HG03045 (cell line): ENCODE measurements around the gene GGACT.
"Not testable (repeated sequence)": the region's sequence is repeated elsewhere in the genome, so short reads cannot be mapped to it uniquely, and the experiment has no call there.

Source experiments
- ATAC-seq: cut with Tn5 transposase; IDR thresholded peaks from one replicate; pipeline ENCODE4 v1.9.1; 2021; ENCODE audit warnings: mild to moderate bottlenecking, moderate library complexity; ENCODE audit not compliant: unreplicated experiment

Gene GGACT

GRCh38 chr13:100588331-100589177, at the start of gene GGACT:
TSS of gene GGACT (minus strand) at chr13:100588789. CDS start at chr13:100532591, 56,198 bp downstream.
- ATAC-seq, result peak; percentile 97

- ATAC-seq, result no peak
These were observed 49.2 kb upstream of the GGACT start for GRCh38 chr13:100637796-100638195.

GRCh38 chr13:100637380-100637779, 48.8 kb upstream of the GGACT start:
- ATAC-seq, result no peak

DNA sequence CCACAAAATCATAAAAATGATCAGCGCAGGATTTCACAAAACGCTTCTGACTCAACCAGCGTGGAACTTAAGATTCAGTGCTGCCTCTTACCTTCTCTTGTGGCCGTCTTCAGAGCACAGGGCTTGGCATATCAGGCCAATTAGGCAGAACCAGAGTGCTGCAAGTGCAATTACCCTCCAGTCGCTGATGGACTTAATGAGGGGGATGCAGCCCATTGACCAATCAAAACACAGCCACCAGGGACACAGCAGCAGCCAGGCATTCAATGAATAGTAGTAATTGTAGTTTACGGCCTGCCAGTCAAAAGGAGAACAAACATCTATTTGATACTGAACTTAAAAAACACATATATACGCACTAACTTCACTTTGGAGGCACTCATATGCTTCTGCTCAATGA, 47.9 kb upstream of the GGACT start:
- ATAC-seq, result no peak

DNA sequence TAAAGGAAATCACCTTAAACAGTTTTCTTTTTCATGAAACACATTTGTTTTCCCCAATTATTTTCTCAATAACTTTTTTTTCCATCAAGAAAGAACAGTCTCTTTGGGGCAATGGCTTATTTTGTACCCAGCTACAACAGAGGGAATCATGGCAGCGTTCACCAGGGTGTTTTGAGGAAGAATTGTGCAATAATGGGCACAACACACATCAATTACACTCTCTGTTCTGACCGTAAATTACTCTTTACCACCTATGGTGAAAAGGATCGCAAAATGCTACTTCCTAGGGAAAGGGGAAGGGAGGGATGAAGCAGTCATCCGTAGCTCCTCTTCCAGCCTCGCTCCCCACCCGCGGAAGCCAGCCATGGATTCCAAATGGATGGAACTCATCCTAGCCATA, 47.4 kb upstream of the GGACT start:
- no peak for ATAC-seq

DNA sequence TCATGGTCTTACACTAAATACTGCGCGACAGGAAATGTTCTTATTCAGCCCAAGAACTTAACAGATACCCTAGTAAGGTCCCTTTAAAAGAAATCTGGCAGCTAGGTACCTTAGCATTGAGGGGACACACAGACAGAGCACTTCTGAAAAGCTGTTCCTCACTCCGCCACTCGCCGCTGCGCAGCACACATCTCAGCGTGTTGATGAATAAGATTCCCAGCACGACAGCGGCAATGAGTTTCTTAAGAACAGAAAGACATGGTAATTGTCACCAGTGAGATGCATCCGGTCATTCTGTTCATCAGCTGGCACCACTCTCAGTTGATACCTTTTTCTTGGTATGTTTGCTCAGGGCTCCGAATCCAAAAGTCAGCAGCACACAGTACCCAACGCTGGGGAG, 46.1 kb upstream of the GGACT start:
- ATAC-seq, result no peak

- ATAC-seq, result no peak
These were observed 44.9 kb upstream of the GGACT start for GRCh38 chr13:100633461-100633860.

DNA sequence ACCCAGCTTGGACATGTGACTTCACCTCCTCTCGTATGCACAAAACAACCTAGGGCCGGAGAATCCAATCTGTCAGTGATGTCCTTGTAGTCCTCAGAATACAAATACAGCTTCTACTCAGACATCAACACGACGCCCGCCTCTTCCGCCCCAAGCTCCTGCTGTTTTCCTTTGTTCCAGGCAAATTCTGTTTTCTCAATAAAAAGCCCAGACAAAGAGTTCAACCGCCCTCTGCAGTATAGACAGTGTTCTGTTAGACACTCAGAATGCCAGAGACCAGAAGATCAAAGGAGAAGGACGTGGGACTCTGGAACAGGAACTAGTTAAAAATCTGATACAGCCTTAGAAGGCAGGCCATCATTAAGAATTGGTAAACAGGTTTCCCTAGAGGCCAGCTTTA, 42.0 kb upstream of the GGACT start:
- ATAC-seq, result no peak

GRCh38 chr13:100627120-100627519, 38.5 kb upstream of the GGACT start:
- no peak for ATAC-seq

- no peak for ATAC-seq
These were observed 36.9 kb upstream of the GGACT start for GRCh38 chr13:100625447-100625846.

DNA sequence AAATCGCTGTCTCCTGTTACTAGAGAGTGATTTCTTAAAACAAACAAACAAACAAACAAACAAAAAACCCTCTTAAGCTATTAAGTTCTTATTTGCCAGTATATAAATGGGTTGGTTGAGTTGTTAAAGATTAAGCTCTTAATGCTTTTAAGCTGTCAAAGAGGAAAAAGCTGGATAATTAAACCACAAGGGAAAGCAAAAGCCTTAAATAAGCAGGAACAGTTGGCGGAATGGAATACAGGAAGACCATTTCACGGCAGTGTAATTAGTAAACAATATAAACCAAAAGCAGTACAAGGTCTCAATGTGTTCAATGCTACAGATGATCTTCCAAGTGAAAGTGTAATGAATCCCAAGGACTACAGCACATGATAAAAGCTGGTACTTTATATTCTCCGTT, 32.2 kb upstream of the GGACT start:
- ATAC-seq, result no peak

DNA sequence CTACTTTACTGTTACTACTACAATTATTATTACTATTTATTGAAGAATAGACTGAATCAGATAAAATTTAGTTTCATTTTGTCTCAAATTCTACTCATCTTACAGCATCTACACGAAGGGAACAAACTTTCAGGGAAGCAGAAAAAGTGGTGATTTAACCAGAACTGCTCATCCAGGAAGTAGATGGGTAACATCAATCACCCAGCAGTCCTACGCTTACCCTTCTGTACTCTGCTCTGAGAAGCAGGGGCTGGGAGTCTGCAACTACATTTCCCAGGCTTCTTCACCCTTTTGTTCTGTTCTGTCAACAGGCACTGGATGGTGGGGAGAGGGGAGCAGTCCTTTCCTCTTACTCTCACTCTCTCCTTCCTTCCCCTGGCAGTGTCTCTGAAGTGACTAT, 31.4 kb upstream of the GGACT start:
- no peak for ATAC-seq

DNA sequence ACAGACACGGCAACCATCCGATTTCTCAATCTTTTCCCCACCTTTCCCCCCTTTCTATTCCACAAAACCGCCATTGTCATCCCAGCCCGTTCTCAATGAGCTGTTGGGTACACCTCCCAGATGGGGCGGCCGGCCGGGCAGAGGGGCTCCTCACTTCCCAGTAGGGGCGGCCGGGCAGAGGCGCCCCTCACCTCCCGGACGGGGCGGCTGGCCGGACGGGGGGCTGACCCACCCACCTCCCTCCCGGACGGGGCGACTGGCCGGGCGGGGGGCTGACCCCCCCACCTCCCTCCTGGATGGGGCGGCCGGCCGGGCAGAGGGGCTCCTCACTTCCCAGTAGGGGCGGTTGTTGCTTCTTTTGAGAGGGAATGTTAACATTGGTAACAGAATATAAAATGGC, 30.3 kb upstream of the GGACT start:
- not testable (repeated sequence) for ATAC-seq

DNA sequence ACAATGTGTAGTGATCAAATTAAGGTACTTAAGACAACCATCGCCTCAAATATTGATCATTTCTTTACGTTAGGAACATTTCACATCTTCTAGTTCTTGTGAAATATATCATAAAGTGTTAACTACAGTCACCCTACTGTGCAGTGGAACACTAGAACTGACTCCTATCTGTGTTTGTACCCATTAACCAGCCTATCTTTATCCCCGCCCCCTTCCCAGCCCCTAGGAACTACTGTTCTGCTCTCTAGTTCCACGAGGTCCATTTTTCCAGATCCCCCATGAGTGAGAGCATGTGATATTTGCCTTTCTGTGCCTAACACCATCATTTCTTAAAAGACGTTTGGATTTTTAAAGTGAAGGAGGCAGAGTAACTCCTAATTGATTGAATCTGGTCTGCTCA, 24.4 kb upstream of the GGACT start:
- ATAC-seq, result no peak

DNA sequence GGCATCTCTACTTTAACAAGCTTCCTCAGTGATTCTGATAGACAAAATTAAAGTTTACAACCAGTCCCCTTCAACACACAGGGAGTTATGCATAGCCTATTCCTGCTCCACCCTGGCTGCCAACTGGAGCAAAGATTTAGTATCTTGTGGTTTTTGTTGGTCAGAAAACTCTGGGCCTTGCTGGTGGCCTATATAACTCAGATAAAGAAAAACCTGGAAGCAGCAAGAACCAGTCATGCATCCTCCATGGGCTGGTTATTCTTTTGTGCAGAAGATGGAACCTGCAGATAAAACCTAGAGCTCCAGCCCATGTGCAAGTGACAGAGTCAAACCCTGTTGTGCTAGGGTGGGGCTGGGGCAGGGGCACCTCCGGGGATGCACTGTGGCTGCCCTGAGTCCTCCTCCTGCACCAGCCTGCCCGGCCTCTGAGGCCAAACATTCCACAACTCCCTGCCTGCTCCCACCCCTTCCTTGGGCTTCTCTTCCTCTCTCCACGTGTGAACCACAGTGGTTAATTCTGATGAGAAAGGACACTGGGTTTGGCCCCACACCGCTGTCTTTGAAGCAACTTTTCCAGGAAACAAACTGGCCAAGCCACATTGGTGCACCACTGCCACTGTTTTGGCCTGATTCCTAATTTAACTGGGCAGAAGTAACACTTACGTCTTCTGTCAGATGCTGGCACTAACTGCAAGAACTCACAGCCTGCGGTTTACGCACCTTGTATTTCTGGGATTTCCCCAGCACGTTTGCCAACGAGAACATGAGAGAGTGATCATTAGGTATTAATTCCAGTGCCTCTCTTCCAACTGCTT, 23.3 kb upstream of the GGACT start:
- no peak for ATAC-seq

- ATAC-seq, result no peak
These were observed 22.1 kb upstream of the GGACT start for GRCh38 chr13:100610391-100611347.

DNA sequence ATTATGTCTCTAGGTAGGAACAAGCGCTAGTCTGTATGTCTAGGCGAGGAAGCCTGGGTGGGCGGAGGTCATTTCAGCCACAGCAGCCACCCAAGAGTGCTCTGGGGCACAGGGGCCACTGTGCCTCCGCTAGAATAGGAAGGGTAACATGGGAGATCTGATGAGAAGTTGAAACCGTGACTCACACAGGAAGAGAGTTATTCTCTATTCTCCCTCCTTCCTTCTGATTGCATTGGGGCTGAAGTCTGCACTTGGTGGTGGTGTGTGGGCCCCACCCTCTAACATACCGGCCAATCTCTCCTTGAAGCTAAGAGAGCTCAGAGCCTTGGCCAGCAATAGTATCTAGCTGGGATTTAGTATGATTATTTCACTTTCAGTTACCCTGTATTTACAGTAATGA, 20.3 kb upstream of the GGACT start:
- peak; percentile 79 for ATAC-seq

GRCh38 chr13:100608489-100608888, 19.9 kb upstream of the GGACT start:
- no peak for ATAC-seq

GRCh38 chr13:100604918-100605710, 16.5 kb upstream of the GGACT start:
- no peak for ATAC-seq

DNA sequence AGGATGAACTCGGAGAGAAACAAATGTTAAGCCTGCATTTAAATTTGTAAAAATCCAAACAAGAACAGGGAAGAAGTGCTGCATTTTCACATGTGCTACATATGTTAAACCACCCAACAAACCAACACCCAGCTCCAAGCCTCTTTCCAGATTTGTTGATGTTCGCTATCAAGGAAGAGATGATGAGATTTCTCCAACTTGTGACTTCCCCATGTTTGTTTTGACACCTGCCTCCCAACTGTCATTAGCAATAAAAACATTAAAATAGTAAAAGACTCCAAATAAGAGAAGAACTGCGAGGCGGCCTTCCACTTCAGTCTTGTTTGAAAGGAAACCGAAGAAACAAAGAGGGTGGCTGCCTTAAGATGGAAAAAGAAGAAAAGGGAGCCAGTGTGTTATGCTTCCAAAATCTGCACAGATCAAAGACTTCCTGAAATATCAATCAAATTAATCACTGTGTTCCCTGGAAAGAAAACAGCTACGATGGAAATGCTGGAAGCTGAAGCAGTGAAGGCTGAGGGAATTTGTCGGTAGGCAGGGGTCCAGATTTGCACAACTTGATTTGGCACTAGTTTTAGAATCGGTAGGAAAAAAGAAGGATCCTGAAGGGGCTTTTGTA, 14.0 kb upstream of the GGACT start:
- no peak for ATAC-seq
